Activated T-helper 1 cell treated with Interleukin-2 at 50 U/mL for 16 hours (primary cell): ENCODE measurements around the gene ZSWIM6.

Experiments
- DNase-seq: peaks from one replicate; pipeline ENCODE4 v3.0.0-alpha.2; 2020; ENCODE audit warnings: low read depth

Gene ZSWIM6

DNA sequence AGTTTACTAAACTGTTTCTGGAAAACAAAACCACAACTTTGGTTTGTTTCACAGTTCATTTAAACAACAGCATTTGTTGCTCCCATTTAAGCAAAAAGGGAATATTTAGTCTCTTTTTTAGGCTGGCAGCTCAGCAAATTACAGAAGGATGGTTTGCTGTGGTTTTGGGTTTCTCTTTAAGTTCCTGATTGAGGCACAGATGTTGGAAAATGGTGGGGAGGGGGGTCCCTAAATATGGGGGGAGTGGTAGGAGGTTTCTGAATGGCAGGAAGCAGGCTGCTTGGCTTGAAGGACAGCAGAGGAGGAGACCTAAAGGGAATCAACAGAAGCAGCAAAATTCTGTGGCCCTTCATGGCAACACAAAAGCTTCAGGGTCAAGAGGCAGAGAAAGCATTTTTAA lies 263.4 kb downstream of the ZSWIM6 start:
- DNase-seq = no peak
